GM19395 (cell line): Measurements from ENCODE around the gene BBS12.

Experiments used
- ATAC-seq: cut with Tn5 transposase; IDR thresholded peaks from one replicate; pipeline ENCODE4 v1.9.1; 2021; ENCODE audit warnings: mild to moderate bottlenecking, moderate library complexity; ENCODE audit not compliant: unreplicated experiment

BBS12 gene

GRCh38 chr4:122732329-122733026, at the start of gene BBS12:
BBS12 (plus strand) TSS chr4:122732704; CDS start chr4:122741893, 9,189 bp downstream.
- peak; percentile 100 for ATAC-seq

GRCh38 chr4:122686691-122687090, 45.8 kb upstream of the BBS12 start:
- no peak for ATAC-seq

- ATAC-seq = no peak
These were observed 44.9 kb upstream of the BBS12 start for GRCh38 chr4:122687531-122688061.

GRCh38 chr4:122688529-122689140, 43.9 kb upstream of the BBS12 start:
- ATAC-seq = no peak

GRCh38 chr4:122689972-122690371, 42.5 kb upstream of the BBS12 start:
- peak; percentile 97 for ATAC-seq

- ATAC-seq = no peak
These were observed 40.5 kb upstream of the BBS12 start for GRCh38 chr4:122691988-122692387.

- ATAC-seq = no peak
These were observed 39.6 kb upstream of the BBS12 start for GRCh38 chr4:122692641-122693520.

- ATAC-seq = no peak
These were observed 37.3 kb upstream of the BBS12 start for GRCh38 chr4:122695226-122695625.

- no peak for ATAC-seq
These were observed 32.3 kb upstream of the BBS12 start for GRCh38 chr4:122700178-122700725.

GRCh38 chr4:122701061-122701460, 31.4 kb upstream of the BBS12 start:
- ATAC-seq = no peak

GRCh38 chr4:122701965-122702364, 30.5 kb upstream of the BBS12 start:
- no peak for ATAC-seq

- ATAC-seq = no peak
These were observed 29.6 kb upstream of the BBS12 start for GRCh38 chr4:122702939-122703338.

GRCh38 chr4:122703868-122704267, 28.6 kb upstream of the BBS12 start:
- ATAC-seq = no peak

GRCh38 chr4:122705009-122705408, 27.5 kb upstream of the BBS12 start:
- ATAC-seq = no peak

- no peak for ATAC-seq
These were observed 26.9 kb upstream of the BBS12 start for GRCh38 chr4:122705547-122706117.

- ATAC-seq = no peak
These were observed 26.0 kb upstream of the BBS12 start for GRCh38 chr4:122706511-122706910.

GRCh38 chr4:122707497-122707896, 25.0 kb upstream of the BBS12 start:
- no peak for ATAC-seq

- no peak for ATAC-seq
These were observed 23.3 kb upstream of the BBS12 start for GRCh38 chr4:122709236-122709635.

- ATAC-seq = peak; percentile 60
These were observed 21.8 kb upstream of the BBS12 start for GRCh38 chr4:122710434-122711308.

GRCh38 chr4:122711919-122712318, 20.6 kb upstream of the BBS12 start:
- ATAC-seq = no peak
